Kidney glomerular epithelial cell (primary cell): ENCODE results near the gene LSM3.
A peak's percentile ranks its signal among the peaks of the same experiment; 100 is the strongest.

Experiments used
- DNase-seq: peaks from one replicate; lab custom pipeline; 2025; lab: John Stamatoyannopoulos, UW

Gene LSM3

GRCh38 chr3:14178247-14179113, at the start of gene LSM3, which contains the start of gene XPC:
TSS of gene LSM3 (plus strand) at chr3:14178817. CDS start at chr3:14178861, 44 bp downstream.
TSS of gene XPC (minus strand) at chr3:14178601. CDS start at chr3:14178568, 33 bp downstream.
- DNase-seq, result peak; percentile 99

GRCh38 chr3:14129296-14129695, 49.3 kb upstream of the LSM3 start:
- DNase-seq, result no peak

- no peak for DNase-seq
Observed at GRCh38 chr3:14130230-14130629, 48.4 kb upstream of the LSM3 start.

- no peak for DNase-seq
Observed at GRCh38 chr3:14130707-14131106, 47.9 kb upstream of the LSM3 start.

- no peak for DNase-seq
Observed at GRCh38 chr3:14131134-14131533, 47.5 kb upstream of the LSM3 start.

- no peak for DNase-seq
Observed at GRCh38 chr3:14132120-14132519, 46.5 kb upstream of the LSM3 start.

GRCh38 chr3:14132689-14133088, 45.9 kb upstream of the LSM3 start:
- DNase-seq, result no peak

GRCh38 chr3:14133188-14133800, 45.3 kb upstream of the LSM3 start:
- no peak for DNase-seq

- DNase-seq, result no peak
Observed at GRCh38 chr3:14133876-14134275, 44.7 kb upstream of the LSM3 start.

GRCh38 chr3:14134291-14134690, 44.3 kb upstream of the LSM3 start:
- DNase-seq, result no peak

GRCh38 chr3:14135581-14135980, 43.0 kb upstream of the LSM3 start:
- DNase-seq, result no peak

- DNase-seq, result no peak
Observed at GRCh38 chr3:14137004-14137403, 41.6 kb upstream of the LSM3 start.

GRCh38 chr3:14137445-14137844, 41.2 kb upstream of the LSM3 start:
- no peak for DNase-seq

GRCh38 chr3:14138109-14138877, 40.3 kb upstream of the LSM3 start:
- DNase-seq, result no peak

GRCh38 chr3:14138878-14139655, 39.5 kb upstream of the LSM3 start:
- no peak for DNase-seq

- DNase-seq, result no peak
Observed at GRCh38 chr3:14139771-14140170, 38.8 kb upstream of the LSM3 start.

- DNase-seq, result no peak
Observed at GRCh38 chr3:14140668-14141067, 37.9 kb upstream of the LSM3 start.

GRCh38 chr3:14141144-14141543, 37.5 kb upstream of the LSM3 start:
- DNase-seq, result no peak

- no peak for DNase-seq
Observed at GRCh38 chr3:14141602-14142341, 36.8 kb upstream of the LSM3 start.

GRCh38 chr3:14142567-14143270, 35.9 kb upstream of the LSM3 start:
- DNase-seq, result no peak
